ENCODE results near the gene JAZF1.

Gene JAZF1

DNA sequence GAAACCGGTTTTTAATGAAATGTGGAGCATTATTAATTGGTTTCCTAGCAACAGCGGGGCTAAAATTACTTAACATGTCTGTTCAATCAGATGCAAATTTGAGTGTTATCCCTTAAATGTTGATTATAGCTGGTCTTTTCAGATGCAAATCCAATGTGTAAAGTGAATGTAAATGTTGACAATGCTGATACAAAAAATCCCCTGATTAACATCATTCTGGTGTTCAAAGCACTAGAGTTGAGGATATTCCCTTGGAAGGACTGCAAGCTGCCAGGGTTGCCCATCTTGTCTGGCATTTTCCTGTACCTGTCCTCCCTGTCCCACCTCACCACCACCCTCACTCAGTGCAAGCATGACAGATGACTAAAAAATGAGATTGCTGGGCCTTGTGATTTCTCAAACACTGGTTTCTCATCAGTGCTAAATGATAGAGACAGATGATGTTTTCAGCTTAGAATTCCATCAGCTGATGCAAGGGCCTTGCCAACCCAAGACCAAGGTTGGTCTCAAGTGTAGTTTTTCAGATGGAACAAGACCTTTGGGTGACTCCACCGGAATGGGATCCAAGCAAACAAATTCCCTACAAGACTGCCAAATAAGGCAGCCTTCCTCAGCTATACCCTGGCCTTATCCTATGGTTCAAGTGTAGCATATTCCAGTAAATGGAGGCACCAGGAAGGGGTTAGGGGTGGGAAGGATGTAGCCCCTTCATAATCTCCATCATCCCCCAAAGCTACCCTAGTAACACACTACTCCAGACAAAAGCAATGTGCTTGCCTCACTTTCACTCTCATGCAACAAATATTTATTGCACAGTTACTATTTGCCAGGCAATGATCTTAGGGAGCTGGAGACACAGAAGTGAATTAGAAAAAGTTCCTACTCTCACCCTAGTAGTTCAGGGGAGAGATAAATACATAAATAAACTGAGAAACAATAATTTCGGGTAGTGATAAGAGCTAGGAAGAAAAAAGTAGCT is 54.9 kb downstream of the JAZF1 start:
- no peak overlapping the region for H2AFZ ChIP-seq (ENCODE audit: low read length)
- no peak overlapping the region for H2BK12ac ChIP-seq (ENCODE audit: low read length)
- H3K14ac ChIP-seq (ENCODE audit: low read length): no peak overlapping the region
- no peak overlapping the region for H3K4me2 ChIP-seq (ENCODE audit: insufficient read depth, low read length, poor library complexity, severe bottlenecking)
- H3K4ac ChIP-seq (ENCODE audit: low read length): no peak overlapping the region
- no peaks in the 10 kb centered on the region for H3K36me3 ChIP-seq (replicated peaks in 1 of 2; ENCODE audit: control insufficient read depth in 2 of 2, insufficient read depth in 2 of 2, low read length in 2 of 2)
- no peak overlapping the region for H2BK5ac ChIP-seq (ENCODE audit: low read length)
- no peak overlapping the region for H4K91ac ChIP-seq (ENCODE audit: low read depth, low read length, poor library complexity)
- no peak overlapping the region for H4K8ac ChIP-seq (ENCODE audit: low read depth, low read length)
- H3K79me1 ChIP-seq (ENCODE audit: low read depth, low read length): no peaks in the 10 kb centered on the region
- no peak overlapping the region for H3K23ac ChIP-seq (ENCODE audit: low read depth, low read length, poor library complexity)
- no peak overlapping the region for H3K27ac ChIP-seq (replicated peaks; ENCODE audit: low read length)
- DNase-seq (ENCODE audit: low spot score): no peak
- H3K4me1 ChIP-seq (ENCODE audit: control insufficient read depth in 2 of 2, insufficient read depth in 1 of 2, low read depth in 1 of 2, low read length in 2 of 2): peaks cover 0 to 4% of the 10 kb centered on the region in 2 donors
- no peak overlapping the region for H2BK15ac ChIP-seq (ENCODE audit: low read length)
- no peaks in the 10 kb centered on the region for H3K9me3 ChIP-seq (replicated peaks in 1 of 2; ENCODE audit: control insufficient read depth in 2 of 2, insufficient read depth in 1 of 2, low read depth in 1 of 2, low read length in 2 of 2)
- H3K4me3 ChIP-seq (ENCODE audit: low read length in 2 of 2): no peak overlapping the region
- no CpG with 5 or more reads among the region's 4 CpGs for WGBS, 2 donors (ENCODE audit: extremely low coverage in 2 of 2, insufficient read length in 2 of 2, insufficient replicate concordance in 1 of 2)
- no peak overlapping the region for H3K9ac ChIP-seq (ENCODE audit: low read depth, low read length, poor library complexity)
- H3K27me3 ChIP-seq (ENCODE audit: control insufficient read depth in 3 of 3, insufficient read depth in 3 of 3, low read depth in 1 of 3, low read length in 3 of 3): no peaks in the 10 kb centered on the region
- H2BK120ac ChIP-seq (ENCODE audit: low read depth, low read length): no peak overlapping the region
- H3K18ac ChIP-seq (ENCODE audit: low read length): no peak overlapping the region
- H2AK5ac ChIP-seq (ENCODE audit: low read depth, low read length): no peak overlapping the region

- Histone ChIP-seq H2BK5ac (ENCODE audit: low read length) (no peak overlapping the region), H3K14ac (ENCODE audit: low read length) (no peak overlapping the region), H3K9ac (ENCODE audit: low read depth, low read length, poor library complexity) (no peak overlapping the region), H3K4me1 (ENCODE audit: control insufficient read depth in 2 of 2, insufficient read depth in 1 of 2, low read depth in 1 of 2, low read length in 2 of 2) (peaks cover 0 to 4% of the 10 kb centered on the region in 2 donors), H3K27ac (replicated peaks; ENCODE audit: low read length) (no peak overlapping the region), H3K4ac (ENCODE audit: low read length) (no peak overlapping the region), H3K27me3 (ENCODE audit: control insufficient read depth in 3 of 3, insufficient read depth in 3 of 3, low read depth in 1 of 3, low read length in 3 of 3) (no peaks in the 10 kb centered on the region), H3K4me3 (ENCODE audit: low read length in 2 of 2) (no peak overlapping the region), H2BK12ac (ENCODE audit: low read length) (no peak overlapping the region), H2BK120ac (ENCODE audit: low read depth, low read length) (no peak overlapping the region), H2AK5ac (ENCODE audit: low read depth, low read length) (no peak overlapping the region), H3K36me3 (replicated peaks in 1 of 2; ENCODE audit: control insufficient read depth in 2 of 2, insufficient read depth in 2 of 2, low read length in 2 of 2) (no peaks in the 10 kb centered on the region), H3K4me2 (ENCODE audit: insufficient read depth, low read length, poor library complexity, severe bottlenecking) (no peak overlapping the region), H3K23ac (ENCODE audit: low read depth, low read length, poor library complexity) (no peak overlapping the region), H4K91ac (ENCODE audit: low read depth, low read length, poor library complexity) (no peak overlapping the region), H3K9me3 (replicated peaks in 1 of 2; ENCODE audit: control insufficient read depth in 2 of 2, insufficient read depth in 1 of 2, low read depth in 1 of 2, low read length in 2 of 2) (no peaks in the 10 kb centered on the region), H4K8ac (ENCODE audit: low read depth, low read length) (no peak overlapping the region), H2BK15ac (ENCODE audit: low read length) (no peak overlapping the region), H3K18ac (ENCODE audit: low read length) (no peak overlapping the region), H3K79me1 (ENCODE audit: low read depth, low read length) (no peaks in the 10 kb centered on the region), H2AFZ (ENCODE audit: low read length) (no peak overlapping the region)
- WGBS, 2 donors (ENCODE audit: extremely low coverage in 2 of 2, insufficient read length in 2 of 2, insufficient replicate concordance in 1 of 2): no CpG with 5 or more reads among the region's 2 CpGs
- no peak for DNase-seq (ENCODE audit: low spot score)
Measured at GRCh38 chr7:28124413-28124812, 56.2 kb downstream of the JAZF1 start.

DNA sequence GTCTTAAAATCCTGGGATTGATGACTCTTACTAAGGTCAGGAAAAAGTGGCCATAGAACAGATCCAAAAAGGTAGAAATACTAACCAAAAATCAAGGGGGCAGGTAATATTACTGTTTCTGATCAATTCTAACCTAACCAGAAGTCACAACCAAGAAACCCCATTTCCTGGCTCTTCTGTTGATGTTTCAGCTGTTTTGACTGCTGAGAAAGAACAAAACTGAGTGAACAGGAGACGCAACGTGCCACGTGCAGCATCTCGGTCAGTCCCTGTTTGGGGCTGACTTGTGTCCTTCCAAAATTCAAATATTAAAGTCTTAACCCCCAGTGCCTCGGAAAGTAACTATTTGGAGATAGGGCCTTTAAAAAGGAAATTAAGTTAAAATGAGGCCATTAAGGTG is 56.8 kb downstream of the JAZF1 start:
- no peak overlapping the region for H2AK5ac ChIP-seq (ENCODE audit: low read depth, low read length)
- no peak overlapping the region for H3K14ac ChIP-seq (ENCODE audit: low read length)
- H3K18ac ChIP-seq (ENCODE audit: low read length): no peak overlapping the region
- H3K4ac ChIP-seq (ENCODE audit: low read length): no peak overlapping the region
- no peak overlapping the region for H3K4me2 ChIP-seq (ENCODE audit: insufficient read depth, low read length, poor library complexity, severe bottlenecking)
- H4K8ac ChIP-seq (ENCODE audit: low read depth, low read length): no peak overlapping the region
- H4K91ac ChIP-seq (ENCODE audit: low read depth, low read length, poor library complexity): no peak overlapping the region
- no peak overlapping the region for H3K23ac ChIP-seq (ENCODE audit: low read depth, low read length, poor library complexity)
- DNase-seq (ENCODE audit: low spot score): no peak
- WGBS, 2 donors (ENCODE audit: extremely low coverage in 2 of 2, insufficient read length in 2 of 2, insufficient replicate concordance in 1 of 2): no CpG with 5 or more reads among the region's 5 CpGs
- no peak overlapping the region for H2BK12ac ChIP-seq (ENCODE audit: low read length)
- H2AFZ ChIP-seq (ENCODE audit: low read length): no peak overlapping the region
- H3K27ac ChIP-seq (replicated peaks; ENCODE audit: low read length): no peak overlapping the region
- H3K36me3 ChIP-seq (replicated peaks in 1 of 2; ENCODE audit: control insufficient read depth in 2 of 2, insufficient read depth in 2 of 2, low read length in 2 of 2): no peaks in the 10 kb centered on the region
- no peaks in the 10 kb centered on the region for H3K27me3 ChIP-seq (ENCODE audit: control insufficient read depth in 3 of 3, insufficient read depth in 3 of 3, low read depth in 1 of 3, low read length in 3 of 3)
- peaks cover 0 to 4% of the 10 kb centered on the region in 2 donors for H3K4me1 ChIP-seq (ENCODE audit: control insufficient read depth in 2 of 2, insufficient read depth in 1 of 2, low read depth in 1 of 2, low read length in 2 of 2)
- no peak overlapping the region for H2BK15ac ChIP-seq (ENCODE audit: low read length)
- no peak overlapping the region for H3K9ac ChIP-seq (ENCODE audit: low read depth, low read length, poor library complexity)
- H3K9me3 ChIP-seq (replicated peaks in 1 of 2; ENCODE audit: control insufficient read depth in 2 of 2, insufficient read depth in 1 of 2, low read depth in 1 of 2, low read length in 2 of 2): no peaks in the 10 kb centered on the region
- H2BK5ac ChIP-seq (ENCODE audit: low read length): no peak overlapping the region
- no peaks in the 10 kb centered on the region for H3K79me1 ChIP-seq (ENCODE audit: low read depth, low read length)
- no peak overlapping the region for H2BK120ac ChIP-seq (ENCODE audit: low read depth, low read length)
- H3K4me3 ChIP-seq (ENCODE audit: low read length in 2 of 2): no peak overlapping the region

GRCh38 chr7:28121496-28121895 is 59.1 kb downstream of the JAZF1 start:
- Histone ChIP-seq H3K9ac (ENCODE audit: low read depth, low read length, poor library complexity) (no peak overlapping the region), H3K79me1 (ENCODE audit: low read depth, low read length) (no peaks in the 10 kb centered on the region), H4K91ac (ENCODE audit: low read depth, low read length, poor library complexity) (no peak overlapping the region), H3K9me3 (replicated peaks in 1 of 2; ENCODE audit: control insufficient read depth in 2 of 2, insufficient read depth in 1 of 2, low read depth in 1 of 2, low read length in 2 of 2) (no peaks in the 10 kb centered on the region), H2BK120ac (ENCODE audit: low read depth, low read length) (no peak overlapping the region), H3K27ac (replicated peaks; ENCODE audit: low read length) (no peak overlapping the region), H3K14ac (ENCODE audit: low read length) (no peak overlapping the region), H2AFZ (ENCODE audit: low read length) (no peak overlapping the region), H3K23ac (ENCODE audit: low read depth, low read length, poor library complexity) (no peak overlapping the region), H3K27me3 (ENCODE audit: control insufficient read depth in 3 of 3, insufficient read depth in 3 of 3, low read depth in 1 of 3, low read length in 3 of 3) (no peaks in the 10 kb centered on the region), H2BK5ac (ENCODE audit: low read length) (no peak overlapping the region), H2BK12ac (ENCODE audit: low read length) (no peak overlapping the region), H3K4ac (ENCODE audit: low read length) (no peak overlapping the region), H3K4me2 (ENCODE audit: insufficient read depth, low read length, poor library complexity, severe bottlenecking) (no peak overlapping the region), H3K18ac (ENCODE audit: low read length) (no peak overlapping the region), H3K4me1 (ENCODE audit: control insufficient read depth in 2 of 2, insufficient read depth in 1 of 2, low read depth in 1 of 2, low read length in 2 of 2) (peaks cover 0 to 4% of the 10 kb centered on the region in 2 donors), H2AK5ac (ENCODE audit: low read depth, low read length) (no peak overlapping the region), H4K8ac (ENCODE audit: low read depth, low read length) (no peak overlapping the region), H2BK15ac (ENCODE audit: low read length) (no peak overlapping the region), H3K36me3 (replicated peaks in 1 of 2; ENCODE audit: control insufficient read depth in 2 of 2, insufficient read depth in 2 of 2, low read length in 2 of 2) (no peaks in the 10 kb centered on the region), H3K4me3 (ENCODE audit: low read length in 2 of 2) (no peak overlapping the region)
- DNase-seq (ENCODE audit: low spot score): no peak
- no CpG with 5 or more reads among the region's 5 CpGs for whole genome bisulfite sequencing, 2 donors (ENCODE audit: extremely low coverage in 2 of 2, insufficient read length in 2 of 2, insufficient replicate concordance in 1 of 2)
